HG02642 (cell line): ENCODE data around the gene MGAT1.

Experiments used
- ATAC-seq: cut with Tn5 transposase; IDR thresholded peaks from one replicate; pipeline ENCODE4 v1.9.1; 2021; ENCODE audit warnings: mild to moderate bottlenecking; ENCODE audit not compliant: unreplicated experiment, poor library complexity

MGAT1 gene

GRCh38 chr5:180824630-180825476 lies 22.2 kb upstream of the MGAT1 start:
- ATAC-seq, result no peak

- no peak for ATAC-seq
Observed at GRCh38 chr5:180823940-180824629, 21.5 kb upstream of the MGAT1 start.

- ATAC-seq, result no peak
Observed at GRCh38 chr5:180823346-180823745, 20.7 kb upstream of the MGAT1 start.

- ATAC-seq, result no peak
Observed at GRCh38 chr5:180821538-180821937, 18.9 kb upstream of the MGAT1 start.

- peak; percentile 79 for ATAC-seq
Observed at GRCh38 chr5:180820788-180821321, 18.2 kb upstream of the MGAT1 start.

- no peak for ATAC-seq
Observed at GRCh38 chr5:180818677-180819341, 16.2 kb upstream of the MGAT1 start.

GRCh38 chr5:180817893-180818674 lies 15.5 kb upstream of the MGAT1 start:
- ATAC-seq, result no peak

GRCh38 chr5:180816608-180817534 lies 14.3 kb upstream of the MGAT1 start:
- ATAC-seq, result no peak

GRCh38 chr5:180815293-180815917 lies 12.8 kb upstream of the MGAT1 start:
- ATAC-seq, result no peak

- no peak for ATAC-seq
Observed at GRCh38 chr5:180813420-180813819, 10.8 kb upstream of the MGAT1 start.

- no peak for ATAC-seq
Observed at GRCh38 chr5:180811623-180812124, 9.1 kb upstream of the MGAT1 start.

GRCh38 chr5:180810959-180811622 lies 8.5 kb upstream of the MGAT1 start:
- no peak for ATAC-seq

GRCh38 chr5:180810210-180810958 lies 7.8 kb upstream of the MGAT1 start:
- ATAC-seq, result peak; percentile 75

- peak; percentile 64 for ATAC-seq
Observed at GRCh38 chr5:180809403-180810209, 7.0 kb upstream of the MGAT1 start.

- no peak for ATAC-seq
Observed at GRCh38 chr5:180808461-180809000, 5.9 kb upstream of the MGAT1 start.
